Tibial nerve (tissue), 4 donors: ENCODE measurements around the gene NUP98.

Experiments
- EP300 ChIP-seq, 2 donors: sonication (generic); formaldehyde crosslinking; IDR thresholded peaks; one replicate each; pipeline ENCODE4 v1.6.1; 2017; ENCODE audit warnings: antibody characterized with exemption in 2 of 2, mild to moderate bottlenecking in 1 of 2
- POLR2A ChIP-seq, 2 donors: fragments of 450-650 bp; IDR thresholded peaks; one replicate each; pipeline ENCODE4 v1.6.1; 2017; ENCODE audit warnings: antibody characterized with exemption in 2 of 2, mild to moderate bottlenecking in 2 of 2, moderate library complexity in 2 of 2
- TF ChIP-seq, protein P1 (sequence below), 5 experiments: fragments of 200-600 bp in 3 of 5; fragments of 450-650 bp in 2 of 5; sonication (generic) in 3 of 5; IDR thresholded peaks; one replicate each; pipeline ENCODE4 v1.5.1; 2016 to 2019; ENCODE audit warnings: antibody characterized with exemption in 5 of 5, mild to moderate bottlenecking in 3 of 5, moderate library complexity in 2 of 5

- TF ChIP-seq POLR2A (IDR thresholded peaks at IDR 0.05) (no peak), EP300 (IDR thresholded peaks at IDR 0.05) (no peak)
- TF ChIP-seq, protein P1, sequence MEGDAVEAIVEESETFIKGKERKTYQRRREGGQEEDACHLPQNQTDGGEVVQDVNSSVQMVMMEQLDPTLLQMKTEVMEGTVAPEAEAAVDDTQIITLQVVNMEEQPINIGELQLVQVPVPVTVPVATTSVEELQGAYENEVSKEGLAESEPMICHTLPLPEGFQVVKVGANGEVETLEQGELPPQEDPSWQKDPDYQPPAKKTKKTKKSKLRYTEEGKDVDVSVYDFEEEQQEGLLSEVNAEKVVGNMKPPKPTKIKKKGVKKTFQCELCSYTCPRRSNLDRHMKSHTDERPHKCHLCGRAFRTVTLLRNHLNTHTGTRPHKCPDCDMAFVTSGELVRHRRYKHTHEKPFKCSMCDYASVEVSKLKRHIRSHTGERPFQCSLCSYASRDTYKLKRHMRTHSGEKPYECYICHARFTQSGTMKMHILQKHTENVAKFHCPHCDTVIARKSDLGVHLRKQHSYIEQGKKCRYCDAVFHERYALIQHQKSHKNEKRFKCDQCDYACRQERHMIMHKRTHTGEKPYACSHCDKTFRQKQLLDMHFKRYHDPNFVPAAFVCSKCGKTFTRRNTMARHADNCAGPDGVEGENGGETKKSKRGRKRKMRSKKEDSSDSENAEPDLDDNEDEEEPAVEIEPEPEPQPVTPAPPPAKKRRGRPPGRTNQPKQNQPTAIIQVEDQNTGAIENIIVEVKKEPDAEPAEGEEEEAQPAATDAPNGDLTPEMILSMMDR (IDR thresholded peaks at IDR 0.05), result no peak
These were observed 86.7 kb downstream of the NUP98 start for GRCh38 chr11:3710485-3711259.
